ENCODE measurements around the gene ALDH16A1.

Gene ALDH16A1

DNA sequence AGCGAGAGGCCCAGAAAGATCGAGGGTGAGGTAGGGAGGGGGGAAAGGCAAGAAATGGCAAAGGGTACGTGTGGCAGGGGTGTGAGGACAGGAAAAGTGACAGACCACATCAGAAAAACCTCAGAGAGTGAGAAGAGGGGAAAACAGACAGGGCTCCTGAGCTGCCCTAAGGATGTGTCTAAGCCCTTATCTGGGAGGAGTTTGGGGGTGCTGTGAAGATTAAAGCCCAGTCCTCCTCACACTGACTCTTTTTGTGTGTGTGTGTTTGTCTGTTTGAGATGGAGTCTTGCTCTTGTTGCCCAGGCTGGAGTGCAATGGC lies 29.1 kb upstream of the ALDH16A1 start:
- DNase-seq: no peak

DNA sequence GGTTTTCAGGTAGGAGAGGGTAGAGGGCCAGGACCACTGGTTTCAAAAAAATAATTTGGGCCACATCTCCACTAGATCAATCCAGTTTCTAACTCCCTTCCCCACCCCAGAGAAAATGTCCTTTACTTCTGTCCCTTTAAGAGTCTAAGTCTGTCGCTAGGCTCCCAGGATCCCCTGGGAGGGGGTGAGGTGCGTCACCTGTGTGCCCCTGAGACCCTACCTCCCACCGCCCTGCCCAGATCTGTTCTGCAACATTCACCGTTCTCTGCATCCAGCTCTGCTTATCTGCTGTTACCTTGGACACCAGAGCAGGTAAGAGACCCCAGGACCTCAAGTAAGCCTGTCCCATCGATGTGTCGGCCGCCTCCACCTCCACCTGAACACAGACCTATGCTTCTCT lies 27.8 kb upstream of the ALDH16A1 start, which contains the start of gene GFY:
GFY (plus strand) TSS at position 211 of the 400 bp plus-strand sequence. CDS start 1,043 bp downstream, outside the sequence.
- no peak for DNase-seq

- no peak for DNase-seq
Observed at GRCh38 chr19:49425922-49426592, 27.0 kb upstream of the ALDH16A1 start.

DNA sequence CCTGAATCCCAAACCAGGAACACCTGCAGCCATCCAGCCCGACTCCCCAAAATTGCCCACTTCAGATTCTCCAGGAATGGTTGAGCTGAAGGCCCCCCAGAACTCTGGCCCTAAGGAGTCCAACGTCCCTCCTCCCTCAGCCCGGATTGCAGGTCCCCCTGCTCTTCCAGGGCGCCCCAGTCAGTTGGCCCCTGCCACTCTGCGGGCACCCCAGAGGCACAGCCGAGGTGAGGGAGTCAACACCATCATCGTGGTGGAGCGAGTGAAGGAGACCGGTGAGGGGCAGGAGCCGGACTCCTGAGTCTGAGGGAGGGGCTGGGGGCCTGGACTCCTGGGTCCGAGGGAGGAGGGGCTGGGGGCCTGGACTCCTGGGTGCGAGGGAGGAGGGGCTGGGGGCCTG lies 25.7 kb upstream of the ALDH16A1 start:
- DNase-seq: no peak

DNA sequence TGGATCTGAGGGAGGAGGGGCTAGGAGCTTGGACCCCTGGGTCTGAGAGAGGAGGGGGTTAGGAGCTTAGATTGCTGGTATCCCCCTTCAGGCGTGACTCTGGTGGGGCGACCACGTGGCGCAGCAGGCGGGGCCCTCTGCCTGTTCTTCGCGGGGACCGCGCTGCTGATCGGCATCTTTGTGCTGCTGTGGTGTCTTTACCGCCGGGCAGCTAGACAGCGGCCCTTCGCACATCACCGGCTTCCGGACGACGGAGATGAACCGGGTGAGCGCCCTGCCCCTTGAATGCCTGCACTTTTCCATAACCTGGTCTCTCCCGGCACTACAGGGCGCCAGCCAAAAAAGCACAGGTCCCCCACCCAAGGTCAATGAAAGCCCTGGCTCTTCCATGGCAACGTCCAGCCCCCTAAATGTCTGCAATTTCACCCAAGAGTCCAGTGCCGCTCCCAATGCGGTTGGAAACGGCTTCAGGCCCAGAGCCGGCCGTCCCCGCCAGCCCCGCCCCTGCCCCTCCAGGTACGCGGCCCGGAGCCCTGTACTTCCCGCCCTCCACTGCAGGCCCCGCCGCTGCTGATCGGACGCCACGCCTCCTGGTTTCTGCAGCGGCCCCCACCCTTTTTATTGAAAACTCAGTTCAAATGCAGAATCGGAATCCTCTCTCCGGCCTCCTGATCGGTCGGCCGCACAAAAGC lies 25.0 kb upstream of the ALDH16A1 start:
- no peak for DNase-seq

- DNase-seq: no peak
Observed at GRCh38 chr19:49428547-49429451, 24.2 kb upstream of the ALDH16A1 start.

- DNase-seq: no peak
Observed at GRCh38 chr19:49430172-49430677, 22.8 kb upstream of the ALDH16A1 start.

DNA sequence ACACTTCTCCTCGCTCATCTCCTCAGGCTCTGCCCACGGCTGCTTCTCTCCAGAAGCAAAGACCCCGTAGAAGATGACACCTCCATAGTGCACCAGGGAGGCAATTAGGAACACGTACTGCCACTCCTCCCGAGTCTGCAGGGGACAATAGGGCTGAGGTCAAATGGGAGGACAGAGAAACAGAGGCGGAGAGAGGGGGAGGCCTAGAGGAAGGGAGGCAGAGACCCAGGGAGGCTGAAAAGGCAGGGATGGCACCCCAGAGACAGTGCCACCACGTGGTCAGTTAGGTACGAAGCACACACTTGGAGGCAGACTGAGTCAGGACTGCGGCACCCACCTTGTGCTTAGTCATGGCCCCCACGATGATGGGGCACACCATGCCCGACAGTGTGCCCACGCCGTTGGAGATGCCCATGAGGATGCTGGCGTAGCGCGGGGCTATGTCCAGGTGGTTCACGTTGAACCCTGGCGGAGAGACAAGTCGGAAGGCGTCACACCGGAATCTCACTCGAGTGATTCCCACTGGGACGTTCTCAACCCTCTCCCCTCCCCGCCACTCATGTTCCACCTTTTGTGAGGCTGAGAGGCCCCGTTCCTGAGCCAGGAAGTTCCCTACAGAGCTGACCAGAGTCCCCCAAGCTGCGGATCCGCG lies 22.2 kb upstream of the ALDH16A1 start:
- DNase-seq: no peak

GRCh38 chr19:49431330-49431749 lies 21.7 kb upstream of the ALDH16A1 start:
- no peak for DNase-seq

DNA sequence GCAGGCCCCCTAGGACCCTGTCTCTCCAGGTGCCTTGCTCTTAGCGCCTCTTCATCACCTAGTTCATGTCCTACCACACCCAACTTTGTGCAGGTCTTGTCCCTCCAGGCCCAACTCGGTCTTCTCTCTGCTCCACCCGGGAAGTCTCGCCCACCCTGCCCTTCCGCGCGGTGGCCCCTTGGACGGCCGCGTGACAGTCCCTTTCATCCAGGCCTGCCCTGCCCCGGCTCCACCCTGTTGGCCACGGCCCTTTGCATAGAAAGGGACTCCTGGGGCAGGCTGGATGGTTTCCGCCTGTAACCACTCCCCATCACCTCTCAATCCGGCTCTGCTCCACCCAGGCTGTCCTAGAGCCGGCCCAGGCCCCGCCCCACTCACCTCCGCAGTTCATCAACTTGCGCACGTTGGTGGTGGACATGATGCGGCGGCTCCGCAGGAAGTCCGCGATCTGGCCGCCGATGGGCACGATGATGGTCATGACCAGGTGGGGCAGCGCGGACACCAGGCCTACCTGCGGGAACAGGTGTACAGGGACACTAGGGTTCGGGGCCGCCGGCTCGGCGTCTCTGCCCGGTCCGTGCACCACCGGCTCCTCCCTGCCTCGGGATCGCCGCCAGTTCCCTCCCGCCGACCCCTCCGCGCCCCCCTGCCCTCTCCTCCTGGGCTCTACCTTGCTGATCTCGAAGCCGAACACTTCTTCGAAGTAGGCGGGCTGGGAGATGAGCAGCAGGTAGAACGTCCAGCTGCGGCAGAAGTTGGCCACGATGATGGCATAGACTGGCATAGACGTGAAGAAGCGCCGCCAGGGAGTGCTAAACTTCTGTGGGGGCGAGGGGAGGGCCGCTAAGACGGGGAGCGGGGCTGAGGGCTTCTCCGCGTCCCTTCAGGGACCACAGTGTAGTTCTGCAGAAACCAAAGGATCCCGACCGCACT lies 20.6 kb upstream of the ALDH16A1 start:
- DNase-seq: no peak

DNA sequence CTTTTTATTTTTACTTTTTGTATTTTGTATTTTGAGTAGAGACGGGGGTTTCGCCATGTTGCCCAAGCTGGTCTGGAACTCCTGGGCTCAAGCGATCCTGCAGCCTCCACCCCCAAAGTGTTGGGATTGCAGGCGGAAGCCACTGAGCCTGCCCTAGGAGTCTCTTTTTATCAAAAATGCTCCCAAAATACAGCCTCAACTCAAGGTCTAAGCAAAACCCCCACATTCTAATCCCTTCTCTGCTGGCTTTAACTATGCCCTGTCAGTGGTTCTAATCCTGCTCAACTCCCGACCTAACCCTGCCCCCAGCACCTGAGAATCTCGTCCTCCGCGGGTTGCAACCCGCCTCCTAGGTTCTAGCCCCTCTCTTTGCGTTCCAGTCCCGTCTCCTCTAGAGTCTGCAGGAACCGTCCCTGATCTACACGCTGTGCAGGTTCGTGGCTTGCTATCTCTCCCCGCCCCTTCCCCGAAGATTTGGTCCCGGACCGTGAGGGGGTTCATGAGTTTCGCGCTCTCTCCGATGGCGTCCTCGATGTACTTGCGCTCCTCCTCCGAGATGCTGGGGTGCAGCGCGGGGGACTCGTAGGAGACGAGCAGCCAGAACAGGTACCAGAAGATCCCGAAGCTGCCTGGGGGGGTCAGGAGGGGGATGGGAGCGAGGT lies 19.7 kb upstream of the ALDH16A1 start:
- DNase-seq: no peak

DNA sequence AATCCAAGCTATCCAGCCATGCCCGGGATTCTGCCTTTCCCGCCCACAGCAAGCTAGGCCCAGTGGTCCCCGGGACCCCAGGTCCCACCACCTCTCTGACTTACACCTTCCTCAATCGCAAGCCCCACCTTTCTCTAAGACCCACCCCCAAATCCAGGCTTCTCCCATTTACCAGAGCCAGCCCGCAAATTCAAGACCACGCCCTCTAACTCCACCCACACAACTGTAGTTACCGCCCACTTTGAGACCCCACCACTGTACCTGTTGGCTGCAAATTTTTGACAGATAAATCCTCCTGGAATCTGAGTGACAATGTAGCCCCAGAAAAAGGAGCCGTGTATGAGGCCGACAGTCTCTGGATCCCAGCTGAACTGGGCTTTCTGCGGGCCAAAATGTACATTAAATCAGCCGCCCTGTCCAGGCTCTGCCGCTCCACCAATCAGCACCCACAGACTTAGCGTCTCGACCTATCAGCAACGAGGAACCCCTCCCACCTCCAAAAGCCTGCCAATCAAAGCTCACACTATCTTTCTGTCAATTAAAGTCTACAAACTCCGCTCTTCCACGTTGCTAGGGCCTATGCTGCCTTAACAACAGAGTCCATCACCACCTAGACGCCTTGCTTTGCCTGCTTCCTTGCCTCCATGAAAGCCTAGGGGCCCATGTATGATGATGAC lies 18.0 kb upstream of the ALDH16A1 start:
- no peak for DNase-seq

- DNase-seq: no peak
Observed at GRCh38 chr19:49435670-49436069, 17.4 kb upstream of the ALDH16A1 start.

DNA sequence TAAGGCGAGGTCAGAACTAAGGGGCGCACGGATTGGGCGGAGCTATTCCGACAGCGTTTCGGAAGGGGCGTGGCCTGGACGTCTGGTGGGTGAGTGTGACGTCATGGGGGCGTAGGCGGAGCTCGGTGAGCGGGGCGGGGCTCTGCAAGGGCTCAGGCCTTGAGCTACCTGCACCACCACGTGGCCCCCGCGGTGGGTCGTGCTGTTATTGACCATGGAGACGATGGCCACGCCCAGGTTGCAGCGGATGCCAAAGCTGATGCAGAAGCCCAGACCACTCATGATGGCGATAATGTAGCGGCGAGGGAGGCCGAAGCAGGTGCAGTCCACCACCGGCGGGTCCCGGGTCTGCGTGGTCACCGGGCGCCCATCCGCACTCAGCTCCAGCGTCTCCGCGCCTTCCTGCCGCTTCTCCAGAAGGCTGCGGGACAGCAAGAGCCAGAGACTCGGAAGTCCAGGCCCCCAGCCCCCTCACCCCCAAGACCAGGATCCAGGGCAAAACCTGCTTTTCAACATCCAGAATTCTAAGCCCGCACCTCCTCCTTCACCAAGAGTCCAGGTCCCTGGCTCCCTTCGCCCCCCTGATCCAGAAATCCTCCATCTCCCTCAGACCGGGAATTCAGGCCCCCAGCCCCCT lies 16.5 kb upstream of the ALDH16A1 start:
- DNase-seq: peak; percentile 31

GRCh38 chr19:49437231-49437630 lies 15.8 kb upstream of the ALDH16A1 start:
- DNase-seq: no peak

- no peak for DNase-seq
Observed at GRCh38 chr19:49438261-49438660, 14.8 kb upstream of the ALDH16A1 start.

- DNase-seq: no peak
Observed at GRCh38 chr19:49439836-49440235, 13.2 kb upstream of the ALDH16A1 start.

GRCh38 chr19:49440439-49441209 lies 12.4 kb upstream of the ALDH16A1 start:
- DNase-seq: no peak

Measured in inflammatory macrophage treated with lipopolysaccharide for 4 hours (primary cell).